ENCODE data around the gene ARF1.

The ARF1 gene

DNA sequence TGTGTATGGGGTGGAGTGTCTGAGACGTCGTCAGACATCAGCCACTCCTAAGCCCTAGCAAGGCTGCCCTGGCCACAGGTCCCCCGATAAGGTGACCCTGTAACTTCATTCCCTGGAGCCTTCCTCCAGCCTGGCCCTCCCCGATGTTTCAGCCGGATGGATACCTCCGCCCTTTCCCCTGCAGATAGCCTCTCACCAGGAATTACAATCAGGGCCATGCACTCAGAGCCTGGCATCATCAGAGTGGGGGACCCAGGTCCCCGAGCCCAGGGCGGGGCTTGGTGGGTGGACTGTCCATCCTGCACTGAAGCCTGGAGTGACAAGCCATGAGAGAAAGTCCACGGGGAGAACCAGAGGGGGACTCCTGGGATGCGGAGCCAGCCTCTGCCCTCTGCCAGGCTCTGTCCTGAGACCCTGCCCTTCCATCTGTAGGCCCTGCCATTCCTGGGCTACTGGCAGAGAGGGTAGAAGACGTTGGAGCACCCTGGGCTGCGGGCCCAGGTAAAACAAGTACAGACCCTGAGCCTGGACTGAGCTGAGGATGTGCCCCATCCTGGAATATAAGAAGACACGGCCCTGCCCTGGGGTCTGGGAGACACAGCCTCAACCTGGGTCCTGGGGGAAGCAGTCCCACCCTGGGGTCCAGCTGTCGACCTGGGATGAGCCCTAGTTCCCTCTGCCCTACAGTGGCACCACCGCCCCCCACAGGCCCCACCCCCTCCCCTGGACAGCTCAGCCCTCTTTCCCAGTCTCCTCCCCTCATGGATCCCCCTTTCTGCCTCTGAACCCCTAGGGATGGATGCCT, 16.8 kb upstream of the ARF1 start:
- no peaks in the 10 kb centered on the region for H3K9me3 ChIP-seq (ENCODE audit: control insufficient read depth, low read length)
- H3K27me3 ChIP-seq (ENCODE audit: control insufficient read depth, insufficient read depth, low read length): peaks cover 3% of the 10 kb centered on the region
- TF ChIP-seq, protein P1, sequence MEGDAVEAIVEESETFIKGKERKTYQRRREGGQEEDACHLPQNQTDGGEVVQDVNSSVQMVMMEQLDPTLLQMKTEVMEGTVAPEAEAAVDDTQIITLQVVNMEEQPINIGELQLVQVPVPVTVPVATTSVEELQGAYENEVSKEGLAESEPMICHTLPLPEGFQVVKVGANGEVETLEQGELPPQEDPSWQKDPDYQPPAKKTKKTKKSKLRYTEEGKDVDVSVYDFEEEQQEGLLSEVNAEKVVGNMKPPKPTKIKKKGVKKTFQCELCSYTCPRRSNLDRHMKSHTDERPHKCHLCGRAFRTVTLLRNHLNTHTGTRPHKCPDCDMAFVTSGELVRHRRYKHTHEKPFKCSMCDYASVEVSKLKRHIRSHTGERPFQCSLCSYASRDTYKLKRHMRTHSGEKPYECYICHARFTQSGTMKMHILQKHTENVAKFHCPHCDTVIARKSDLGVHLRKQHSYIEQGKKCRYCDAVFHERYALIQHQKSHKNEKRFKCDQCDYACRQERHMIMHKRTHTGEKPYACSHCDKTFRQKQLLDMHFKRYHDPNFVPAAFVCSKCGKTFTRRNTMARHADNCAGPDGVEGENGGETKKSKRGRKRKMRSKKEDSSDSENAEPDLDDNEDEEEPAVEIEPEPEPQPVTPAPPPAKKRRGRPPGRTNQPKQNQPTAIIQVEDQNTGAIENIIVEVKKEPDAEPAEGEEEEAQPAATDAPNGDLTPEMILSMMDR (IDR thresholded peaks at IDR 0.05): no peak
- no peaks in the 10 kb centered on the region for H3K79me2 ChIP-seq
- H3K4me2 ChIP-seq (ENCODE audit: low read length): no peak overlapping the region
- H3K27ac ChIP-seq: no peak overlapping the region
- H3K4me1 ChIP-seq: no peaks in the 10 kb centered on the region
- no peak overlapping the region for H2AFZ ChIP-seq
- H3K36me3 ChIP-seq (ENCODE audit: control insufficient read depth, insufficient read depth, low read length): no peaks in the 10 kb centered on the region
- no peak overlapping the region for H3K9ac ChIP-seq
- H3K4me3 ChIP-seq (ENCODE audit: low read depth, low read length): no peak overlapping the region

DNA sequence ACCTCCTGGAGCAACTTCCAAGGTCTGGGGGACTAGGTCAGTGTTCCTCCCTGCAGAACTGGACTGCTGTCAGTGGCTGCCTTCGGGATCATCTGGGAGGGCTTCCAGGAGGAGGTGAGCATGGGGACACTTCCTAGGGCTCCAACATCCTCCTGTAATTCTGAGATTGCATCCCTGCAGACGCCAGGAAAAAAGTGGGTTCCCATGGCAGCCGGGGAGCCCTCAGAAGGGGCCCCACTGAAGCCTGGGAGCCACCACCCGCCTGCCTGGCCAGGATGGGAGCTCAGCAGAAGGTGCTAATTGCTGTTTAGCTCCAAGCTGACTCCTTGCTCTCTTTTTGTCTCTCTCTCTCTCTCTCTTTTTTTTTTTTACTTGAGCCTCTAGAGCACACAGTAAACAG, 16.1 kb upstream of the ARF1 start:
- Histone ChIP-seq H2AFZ (no peak overlapping the region), H3K27me3 (ENCODE audit: control insufficient read depth, insufficient read depth, low read length) (no peaks in the 10 kb centered on the region), H3K4me3 (ENCODE audit: low read depth, low read length) (no peak overlapping the region), H3K27ac (no peak overlapping the region), H3K4me2 (ENCODE audit: low read length) (no peak overlapping the region), H3K36me3 (ENCODE audit: control insufficient read depth, insufficient read depth, low read length) (no peaks in the 10 kb centered on the region), H3K79me2 (no peaks in the 10 kb centered on the region), H3K4me1 (no peaks in the 10 kb centered on the region), H3K9me3 (ENCODE audit: control insufficient read depth, low read length) (no peaks in the 10 kb centered on the region), H3K9ac (no peak overlapping the region)
- TF ChIP-seq, protein P1 (IDR thresholded peaks at IDR 0.05): no peak

DNA sequence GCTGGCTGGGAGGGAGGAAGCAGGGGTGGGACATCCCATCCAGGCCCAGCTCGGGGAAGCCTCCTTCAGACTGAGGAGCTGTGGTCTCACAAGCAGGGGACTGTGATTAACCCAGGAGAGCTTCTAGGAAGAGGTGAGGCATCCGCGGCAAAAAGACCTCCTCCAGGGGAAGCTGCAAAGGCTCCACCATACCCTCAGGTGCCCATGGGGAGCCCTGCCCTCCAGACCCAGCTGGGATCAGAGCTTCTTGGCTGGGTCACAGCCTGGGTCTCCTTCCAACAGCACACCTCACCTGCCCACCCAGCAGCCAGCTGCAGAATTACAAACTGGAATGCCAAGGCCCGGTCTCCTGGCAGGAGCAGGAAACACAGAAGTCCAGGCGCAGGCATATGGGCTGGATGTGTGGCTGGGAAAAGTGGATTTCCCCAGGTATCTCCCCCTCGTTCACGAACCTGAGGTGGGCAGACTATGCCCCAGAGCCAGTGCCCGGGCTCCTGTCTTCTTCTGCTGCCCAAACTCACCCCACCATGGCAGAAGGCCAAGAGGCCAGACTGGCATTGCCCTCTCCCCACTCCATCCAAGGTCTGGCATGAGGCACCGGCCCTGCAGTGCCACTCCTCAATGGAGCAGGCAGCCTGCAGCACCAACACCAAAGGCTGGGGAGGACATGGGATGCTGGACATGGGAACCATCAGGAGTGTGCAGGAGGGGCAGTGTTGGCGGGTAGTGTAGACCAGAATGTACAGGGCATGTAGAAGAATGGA, 15.4 kb upstream of the ARF1 start:
- Histone ChIP-seq H3K36me3 (ENCODE audit: control insufficient read depth, insufficient read depth, low read length) (no peaks in the 10 kb centered on the region), H3K4me1 (no peaks in the 10 kb centered on the region), H3K4me3 (ENCODE audit: low read depth, low read length) (no peak overlapping the region), H3K4me2 (ENCODE audit: low read length) (no peak overlapping the region), H2AFZ (no peak overlapping the region), H3K27ac (no peak overlapping the region), H3K79me2 (no peaks in the 10 kb centered on the region), H3K27me3 (ENCODE audit: control insufficient read depth, insufficient read depth, low read length) (no peaks in the 10 kb centered on the region), H3K9ac (no peak overlapping the region), H3K9me3 (ENCODE audit: control insufficient read depth, low read length) (no peaks in the 10 kb centered on the region)
- TF ChIP-seq, protein P1 (IDR thresholded peaks at IDR 0.05): no peak

DNA sequence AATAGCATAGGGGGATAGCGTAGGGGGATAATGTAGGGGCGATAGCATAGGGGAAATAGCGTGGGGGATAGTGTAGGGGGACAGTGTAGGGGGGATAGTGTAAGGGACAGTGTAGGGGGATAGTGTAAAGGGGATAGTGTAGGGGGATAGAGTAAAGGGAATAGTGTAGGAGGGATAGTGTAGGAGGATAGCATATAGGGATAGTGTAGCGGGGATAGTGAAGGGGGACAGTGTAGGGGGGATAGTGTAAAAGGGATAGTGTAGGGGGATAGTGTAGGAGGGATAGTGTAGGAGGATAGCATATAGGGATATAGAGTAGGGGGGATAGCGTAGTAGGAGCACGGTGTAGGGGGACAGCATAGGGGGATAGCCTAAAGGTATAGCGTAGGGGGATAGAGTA, 14.1 kb upstream of the ARF1 start:
- Histone ChIP-seq H3K36me3 (ENCODE audit: control insufficient read depth, insufficient read depth, low read length) (no peaks in the 10 kb centered on the region), H3K9ac (no peak overlapping the region), H3K79me2 (no peaks in the 10 kb centered on the region), H2AFZ (no peak overlapping the region), H3K9me3 (ENCODE audit: control insufficient read depth, low read length) (no peaks in the 10 kb centered on the region), H3K4me2 (ENCODE audit: low read length) (no peak overlapping the region), H3K27ac (no peak overlapping the region), H3K4me1 (no peaks in the 10 kb centered on the region), H3K4me3 (ENCODE audit: low read depth, low read length) (no peak overlapping the region), H3K27me3 (ENCODE audit: control insufficient read depth, insufficient read depth, low read length) (no peaks in the 10 kb centered on the region)
- TF ChIP-seq, protein P1 (IDR thresholded peaks at IDR 0.05): no peak

All from parathyroid adenoma (tissue), 2 donors.